NCI-H2196 (cell line): ENCODE measurements around the gene NWD2.
A peak's percentile ranks its signal among the peaks of the same experiment; 100 is the strongest.
"Not testable (repeated sequence)": the region's sequence is repeated elsewhere in the genome, so short reads cannot be mapped to it uniquely, and the experiment has no call there.

Experiments used
- DNase-seq: peaks from one replicate; lab custom pipeline; 2025; ENCODE audit not compliant: unreplicated experiment; lab: John Stamatoyannopoulos, UW

NWD2 gene

GRCh38 chr4:37244583-37245390 lies at the start of gene NWD2:
TSS of gene NWD2 (plus strand) at chr4:37244743. CDS start at chr4:37245068, 325 bp downstream.
- DNase-seq = no peak

GRCh38 chr4:37197899-37198298 lies 46.6 kb upstream of the NWD2 start:
- no peak for DNase-seq

- DNase-seq = not testable (repeated sequence)
Measured at GRCh38 chr4:37204740-37205139, 39.8 kb upstream of the NWD2 start.

- no peak for DNase-seq
Measured at GRCh38 chr4:37216209-37216608, 28.3 kb upstream of the NWD2 start.

- peak; percentile 1 for DNase-seq
Measured at GRCh38 chr4:37219242-37219641, 25.3 kb upstream of the NWD2 start.

GRCh38 chr4:37219990-37220389 lies 24.6 kb upstream of the NWD2 start:
- no peak for DNase-seq

- no peak for DNase-seq
Measured at GRCh38 chr4:37220685-37221084, 23.9 kb upstream of the NWD2 start.

GRCh38 chr4:37223732-37224131 lies 20.8 kb upstream of the NWD2 start:
- no peak for DNase-seq

GRCh38 chr4:37224854-37225253 lies 19.7 kb upstream of the NWD2 start:
- DNase-seq = no peak

GRCh38 chr4:37225778-37226177 lies 18.8 kb upstream of the NWD2 start:
- no peak for DNase-seq

- DNase-seq = no peak
Measured at GRCh38 chr4:37232315-37232714, 12.2 kb upstream of the NWD2 start.

GRCh38 chr4:37236165-37236564 lies 8.4 kb upstream of the NWD2 start:
- no peak for DNase-seq

- DNase-seq = no peak
Measured at GRCh38 chr4:37241647-37242046, 2.9 kb upstream of the NWD2 start.

GRCh38 chr4:37243051-37243450 lies 1.5 kb upstream of the NWD2 start:
- DNase-seq = no peak

GRCh38 chr4:37243722-37244582 lies 591 bp upstream of the NWD2 start:
- no peak for DNase-seq

- no peak for DNase-seq
Measured at GRCh38 chr4:37245391-37245954, 930 bp downstream of the NWD2 start.

GRCh38 chr4:37246891-37247290 lies 2.3 kb downstream of the NWD2 start:
- no peak for DNase-seq

GRCh38 chr4:37258221-37258620 lies 13.7 kb downstream of the NWD2 start:
- no peak for DNase-seq

GRCh38 chr4:37268319-37268718 lies 23.8 kb downstream of the NWD2 start:
- DNase-seq = no peak

GRCh38 chr4:37279121-37279520 lies 34.6 kb downstream of the NWD2 start:
- no peak for DNase-seq

GRCh38 chr4:37279894-37280592 lies 35.5 kb downstream of the NWD2 start:
- no peak for DNase-seq
